Keratinocyte (primary cell): ENCODE measurements around the gene ECM2. TPM values are rescaled to one million over a fixed set of nuclear protein-coding genes. Genes with fewer than 3 reads are reported as not detected.

Experiments
- DNase-seq: peaks from one replicate; pipeline ENCODE4 v3.0.0-alpha.2; 2011; ENCODE audit warnings: low read depth, missing footprints, low spot score
- FAIRE-seq: peaks from 2 replicates; lab custom pipeline; 2011; peaks lifted over from hg19 to GRCh38; lab: Jason Lieb, UNC
- H2AFZ ChIP-seq: 2 replicates; pipeline ENCODE4 v1.6.0; 2012; ENCODE audit warnings: low read length, control low read depth, inconsistent platforms; ENCODE audit not compliant: control insufficient read depth
- H3K27ac ChIP-seq: 2 replicates; pipeline ENCODE4 v1.5.1; 2011; ENCODE audit warnings: low read length; ENCODE audit not compliant: control insufficient read depth, insufficient read depth
- H3K27me3 ChIP-seq: 3 replicates; pipeline ENCODE4 v1.6.0; 2011; ENCODE audit warnings: low read length; ENCODE audit not compliant: control insufficient read depth, insufficient read depth; ENCODE audit errors: extremely low read depth
- H3K36me3 ChIP-seq, 2 experiments: 2 replicates in 1 of 2; 3 replicates in 1 of 2; pipeline ENCODE4 v1.5.1; 2011; ENCODE audit warnings: low read length in 2 of 2, mild to moderate bottlenecking in 1 of 2; ENCODE audit not compliant: control insufficient read depth in 2 of 2, insufficient read depth in 2 of 2; ENCODE audit errors: extremely low read depth in 1 of 2
- H3K4me1 ChIP-seq: 3 replicates; pipeline ENCODE4 v1.5.1; 2011; ENCODE audit warnings: low read length; ENCODE audit not compliant: control insufficient read depth, insufficient read depth; ENCODE audit errors: extremely low read depth
- H3K4me2 ChIP-seq: 3 replicates; pipeline ENCODE4 v1.6.0; 2011; ENCODE audit warnings: low read depth, low read length; ENCODE audit not compliant: control insufficient read depth, insufficient read depth; ENCODE audit errors: extremely low read depth
- H3K4me3 ChIP-seq, 3 experiments: fragments of 200-600 bp in 1 of 3; sonication (generic) in 1 of 3; 2 replicates in 2 of 3; 3 replicates in 1 of 3; pipeline ENCODE4 v1.5.1; 2011 to 2016; ENCODE audit warnings: low read length in 3 of 3, mild to moderate bottlenecking in 3 of 3, control low read depth in 2 of 3, inconsistent platforms in 1 of 3, low read depth in 1 of 3, mixed read lengths in 1 of 3, mixed run types in 1 of 3, moderate library complexity in 1 of 3; ENCODE audit not compliant: control insufficient read depth in 2 of 3, insufficient read depth in 2 of 3; ENCODE audit errors: extremely low read depth in 1 of 3
- H3K79me2 ChIP-seq: 2 replicates; pipeline ENCODE4 v1.6.0; 2012; ENCODE audit warnings: low read length; ENCODE audit not compliant: control insufficient read depth, insufficient read depth
- H3K9ac ChIP-seq: 3 replicates; pipeline ENCODE4 v1.6.0; 2011; ENCODE audit warnings: low read length; ENCODE audit not compliant: control insufficient read depth, insufficient read depth; ENCODE audit errors: extremely low read depth
- H3K9me1 ChIP-seq: 3 replicates; pipeline ENCODE4 v1.6.0; 2011; ENCODE audit warnings: low read length; ENCODE audit not compliant: control insufficient read depth, insufficient read depth; ENCODE audit errors: extremely low read depth
- H3K9me3 ChIP-seq: 2 replicates; pipeline ENCODE4 v1.5.1; 2012; ENCODE audit warnings: low read depth, low read length; ENCODE audit not compliant: control insufficient read depth
- H4K20me1 ChIP-seq: 3 replicates; pipeline ENCODE4 v1.6.0; 2011; ENCODE audit warnings: low read length; ENCODE audit not compliant: control insufficient read depth, insufficient read depth; ENCODE audit errors: extremely low read depth
- CTCF ChIP-seq, 3 experiments: IDR thresholded peaks in 1 of 3; conservative IDR thresholded peaks in 1 of 3; optimal IDR thresholded peaks in 1 of 3; 2 replicates in 2 of 3; 3 replicates in 1 of 3; pipeline versions ENCODE3 to v1.5.1; 2011; ENCODE audit warnings: low read length in 3 of 3, mild to moderate bottlenecking in 3 of 3, moderate library complexity in 2 of 3, control low read depth in 1 of 3, inconsistent platforms in 1 of 3; ENCODE audit not compliant: insufficient read depth in 2 of 3; ENCODE audit errors: extremely low read depth in 1 of 3
- EZH2 ChIP-seq: IDR thresholded peaks from one replicate; pipeline ENCODE4 v1.6.1; 2012; ENCODE audit warnings: inconsistent platforms, mild to moderate bottlenecking, low read length, moderate library complexity
- dilution Hi-C: fragments of 300-500 bp; cut with MboI; formaldehyde crosslinking; loops from one replicate; pipeline ENCODE4 v1.7.0; 2020; ENCODE audit warnings: low sequenced_read_pairs; ENCODE audit not compliant: extremely low pct_ligation_motif_present
- polyA plus RNA-seq, 5 experiments: library from polyadenylated mRNA; depleted of rRNA in 3 of 5; stranded (reverse) in 3 of 5; stranded (forward) in 1 of 5; unstranded in 1 of 5; fragments of >200 nt; gene quantifications; 1 replicate in 1 of 5; 2 replicates in 3 of 5; 3 replicates in 1 of 5; pipeline versions ENCODE4 v1.2.1 to v1.2.3, GENCODE V29; 2011 to 2012; ENCODE audit warnings: missing spikeins in 2 of 5, low read depth in 1 of 5, low replicate concordance in 1 of 5

Gene ECM2
- polyA plus RNA-seq, 1 donor (not counting 4 experiments of a cell fraction or from before 2014, with no cell fraction given) = 0.75 TPM

GRCh38 chr9:92478783-92479182 is 57.0 kb downstream of the ECM2 start:
- Histone ChIP-seq H4K20me1 (no peaks in the 10 kb centered on the region), H3K4me3 (no peak overlapping the region), H3K79me2 (no peaks in the 10 kb centered on the region), H3K4me2 (no peak overlapping the region), H3K27me3 (no peaks in the 10 kb centered on the region), H3K27ac (no peak overlapping the region), H3K9me1 (no peaks in the 10 kb centered on the region), H3K36me3 (no peaks in the 10 kb centered on the region), H3K4me1 (peaks cover 34% of the 10 kb centered on the region), H3K9me3 (no peaks in the 10 kb centered on the region), H2AFZ (no peak overlapping the region), H3K9ac (no peak overlapping the region)
- TF ChIP-seq EZH2 (no peak), CTCF (optimal IDR thresholded peaks at IDR 0.05 in 1 of 3, IDR thresholded peaks at IDR 0.05 in 1 of 3, conservative IDR thresholded peaks at IDR 0.05 in 1 of 3; ENCODE audit: extremely low read depth in 1 of 3, insufficient read depth in 2 of 3, low read length in 3 of 3) (no peak)
- no peak for DNase-seq
- dilution Hi-C loops = no loop called here
- no peak for FAIRE-seq

GRCh38 chr9:92476962-92477361 is 58.8 kb downstream of the ECM2 start:
- H4K20me1 ChIP-seq = no peaks in the 10 kb centered on the region
- no peak overlapping the region for H3K4me2 ChIP-seq
- H2AFZ ChIP-seq = no peak overlapping the region
- no peaks in the 10 kb centered on the region for H3K9me3 ChIP-seq
- no peak for TF ChIP-seq EZH2
- no peak for TF ChIP-seq CTCF (optimal IDR thresholded peaks at IDR 0.05 in 1 of 3, IDR thresholded peaks at IDR 0.05 in 1 of 3, conservative IDR thresholded peaks at IDR 0.05 in 1 of 3; ENCODE audit: extremely low read depth in 1 of 3, insufficient read depth in 2 of 3, low read length in 3 of 3)
- dilution Hi-C loops = no loop called here
- H3K9ac ChIP-seq = no peak overlapping the region
- FAIRE-seq (no peak), DNase-seq (no peak)
- peaks cover 21% of the 10 kb centered on the region for H3K4me1 ChIP-seq
- no peaks in the 10 kb centered on the region for H3K79me2 ChIP-seq
- H3K27ac ChIP-seq = no peak overlapping the region
- H3K9me1 ChIP-seq = no peaks in the 10 kb centered on the region
- H3K4me3 ChIP-seq = no peak overlapping the region
- no peaks in the 10 kb centered on the region for H3K27me3 ChIP-seq
- no peaks in the 10 kb centered on the region for H3K36me3 ChIP-seq
